ENCODE results near the gene OR2W3. TPM values are rescaled to one million over a fixed set of nuclear protein-coding genes. Genes with fewer than 3 reads are reported as not detected.

The OR2W3 gene
- total RNA-seq, 1 donor from 2014 or later, result 3.9 TPM

GRCh38 chr1:247865416-247865815 lies 30.0 kb upstream of the OR2W3 start:
- Histone ChIP-seq H3K9me3 (no peaks in the 10 kb centered on the region), H3K4me3 (no peak overlapping the region), H3K36me3 (no peaks in the 10 kb centered on the region), H3K4me1 (no peaks in the 10 kb centered on the region), H3K27me3 (no peaks in the 10 kb centered on the region), H3K27ac (no peak overlapping the region)
- TF ChIP-seq, protein P1, sequence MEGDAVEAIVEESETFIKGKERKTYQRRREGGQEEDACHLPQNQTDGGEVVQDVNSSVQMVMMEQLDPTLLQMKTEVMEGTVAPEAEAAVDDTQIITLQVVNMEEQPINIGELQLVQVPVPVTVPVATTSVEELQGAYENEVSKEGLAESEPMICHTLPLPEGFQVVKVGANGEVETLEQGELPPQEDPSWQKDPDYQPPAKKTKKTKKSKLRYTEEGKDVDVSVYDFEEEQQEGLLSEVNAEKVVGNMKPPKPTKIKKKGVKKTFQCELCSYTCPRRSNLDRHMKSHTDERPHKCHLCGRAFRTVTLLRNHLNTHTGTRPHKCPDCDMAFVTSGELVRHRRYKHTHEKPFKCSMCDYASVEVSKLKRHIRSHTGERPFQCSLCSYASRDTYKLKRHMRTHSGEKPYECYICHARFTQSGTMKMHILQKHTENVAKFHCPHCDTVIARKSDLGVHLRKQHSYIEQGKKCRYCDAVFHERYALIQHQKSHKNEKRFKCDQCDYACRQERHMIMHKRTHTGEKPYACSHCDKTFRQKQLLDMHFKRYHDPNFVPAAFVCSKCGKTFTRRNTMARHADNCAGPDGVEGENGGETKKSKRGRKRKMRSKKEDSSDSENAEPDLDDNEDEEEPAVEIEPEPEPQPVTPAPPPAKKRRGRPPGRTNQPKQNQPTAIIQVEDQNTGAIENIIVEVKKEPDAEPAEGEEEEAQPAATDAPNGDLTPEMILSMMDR (IDR thresholded peaks at IDR 0.05), result no peak
- TF ChIP-seq POLR2AphosphoS5 (IDR thresholded peaks at IDR 0.05; ENCODE audit: insufficient read depth in 1 of 2, low read depth in 1 of 2), result no peak
- no peak for TF ChIP-seq POLR2A (IDR thresholded peaks at IDR 0.05)
- intact Hi-C loops (cut with DNase I), result no loop called here
- DNase-seq (ENCODE audit: extremely low spot score in 2 of 2), result no peak

GRCh38 chr1:247883346-247883745 lies 12.0 kb upstream of the OR2W3 start:
- Histone ChIP-seq H3K4me3 (no peak overlapping the region), H3K36me3 (no peaks in the 10 kb centered on the region), H3K4me1 (no peaks in the 10 kb centered on the region), H3K27me3 (no peaks in the 10 kb centered on the region), H3K27ac (no peak overlapping the region), H3K9me3 (no peaks in the 10 kb centered on the region)
- no peak for TF ChIP-seq POLR2A (IDR thresholded peaks at IDR 0.05)
- no peak for TF ChIP-seq POLR2AphosphoS5 (IDR thresholded peaks at IDR 0.05; ENCODE audit: insufficient read depth in 1 of 2, low read depth in 1 of 2)
- no peak for DNase-seq (ENCODE audit: extremely low spot score in 2 of 2)
- intact Hi-C loops (cut with DNase I), result no loop called here

DNA sequence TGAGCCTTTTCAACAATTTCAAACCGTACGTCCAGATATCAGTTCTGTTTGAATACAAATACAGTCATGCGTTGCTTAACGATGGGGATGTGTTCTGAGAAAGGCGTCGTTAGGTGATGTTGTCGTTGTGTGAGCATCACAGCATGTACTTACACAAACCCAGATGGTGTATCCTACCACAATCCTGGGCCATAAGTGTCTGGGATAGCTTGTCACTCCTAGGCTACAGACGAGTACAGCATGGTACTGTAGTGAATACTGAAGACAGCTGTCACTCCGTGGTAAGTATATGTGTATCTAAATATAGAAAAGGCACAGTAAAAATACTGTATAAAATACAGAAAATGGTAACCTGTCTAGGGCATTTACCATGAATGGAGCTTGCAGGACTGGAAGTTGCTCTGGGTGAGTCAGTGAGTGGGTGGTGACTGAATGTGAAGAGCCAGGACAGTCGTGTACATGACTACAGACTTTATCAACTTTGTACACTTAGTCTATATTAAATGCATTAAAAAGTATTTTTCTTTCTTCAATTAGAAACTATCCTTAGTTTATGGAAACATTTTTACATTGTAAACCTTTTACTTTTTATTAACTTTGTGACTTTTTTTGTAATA lies 10.5 kb upstream of the OR2W3 start:
- H3K4me3 ChIP-seq, result no peak overlapping the region
- H3K36me3 ChIP-seq, result no peaks in the 10 kb centered on the region
- H3K9me3 ChIP-seq, result no peaks in the 10 kb centered on the region
- no peak for DNase-seq (ENCODE audit: extremely low spot score in 2 of 2)
- no peaks in the 10 kb centered on the region for H3K4me1 ChIP-seq
- intact Hi-C loops (cut with DNase I), result no loop called here
- TF ChIP-seq POLR2AphosphoS5 (IDR thresholded peaks at IDR 0.05; ENCODE audit: insufficient read depth in 1 of 2, low read depth in 1 of 2), result no peak
- TF ChIP-seq, protein P1 (IDR thresholded peaks at IDR 0.05), result no peak
- no peak for TF ChIP-seq POLR2A (IDR thresholded peaks at IDR 0.05)
- no peak overlapping the region for H3K27ac ChIP-seq
- no peaks in the 10 kb centered on the region for H3K27me3 ChIP-seq

DNA sequence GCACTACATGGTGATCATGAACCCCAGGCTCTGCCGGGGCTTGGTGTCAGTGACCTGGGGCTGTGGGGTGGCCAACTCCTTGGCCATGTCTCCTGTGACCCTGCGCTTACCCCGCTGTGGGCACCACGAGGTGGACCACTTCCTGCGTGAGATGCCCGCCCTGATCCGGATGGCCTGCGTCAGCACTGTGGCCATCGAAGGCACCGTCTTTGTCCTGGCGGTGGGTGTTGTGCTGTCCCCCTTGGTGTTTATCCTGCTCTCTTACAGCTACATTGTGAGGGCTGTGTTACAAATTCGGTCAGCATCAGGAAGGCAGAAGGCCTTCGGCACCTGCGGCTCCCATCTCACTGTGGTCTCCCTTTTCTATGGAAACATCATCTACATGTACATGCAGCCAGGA lies 589 bp downstream of the OR2W3 start:
- no peaks in the 10 kb centered on the region for H3K27me3 ChIP-seq
- no peaks in the 10 kb centered on the region for H3K4me1 ChIP-seq
- no peak overlapping the region for H3K27ac ChIP-seq
- TF ChIP-seq, protein P1 (IDR thresholded peaks at IDR 0.05), result no peak
- no peak for TF ChIP-seq POLR2AphosphoS5 (IDR thresholded peaks at IDR 0.05; ENCODE audit: insufficient read depth in 1 of 2, low read depth in 1 of 2)
- TF ChIP-seq POLR2A (IDR thresholded peaks at IDR 0.05), result no peak
- H3K4me3 ChIP-seq, result no peak overlapping the region
- no peak for DNase-seq (ENCODE audit: extremely low spot score in 2 of 2)
- H3K9me3 ChIP-seq, result no peaks in the 10 kb centered on the region
- no peaks in the 10 kb centered on the region for H3K36me3 ChIP-seq
- intact Hi-C loops (cut with DNase I), result no loop called here

DNA sequence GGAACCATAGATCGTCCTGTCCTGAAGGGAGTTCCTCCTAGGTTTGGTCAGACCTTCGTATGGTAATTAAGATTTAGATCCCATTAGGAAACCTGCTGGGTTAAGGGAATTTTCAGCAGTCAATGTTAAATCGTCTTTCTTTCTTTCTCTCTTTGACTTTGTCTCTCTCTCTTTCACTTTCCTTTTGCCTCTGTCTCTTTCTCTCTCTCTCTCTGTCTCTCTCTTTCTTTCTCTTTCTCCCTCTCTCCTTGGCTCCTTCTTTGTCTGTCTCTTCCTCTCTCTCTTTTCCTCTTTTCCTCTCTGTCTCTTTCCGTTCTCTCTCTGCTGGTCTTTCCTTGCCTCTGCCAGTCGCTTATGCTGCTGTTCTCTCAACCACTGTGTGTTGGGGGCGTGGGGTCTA lies 8.7 kb downstream of the OR2W3 start:
- TF ChIP-seq POLR2A (IDR thresholded peaks at IDR 0.05), result no peak
- TF ChIP-seq, protein P1 (IDR thresholded peaks at IDR 0.05), result no peak
- Histone ChIP-seq H3K4me3 (no peak overlapping the region), H3K36me3 (no peaks in the 10 kb centered on the region), H3K4me1 (no peaks in the 10 kb centered on the region), H3K27ac (no peak overlapping the region), H3K27me3 (no peaks in the 10 kb centered on the region), H3K9me3 (no peaks in the 10 kb centered on the region)
- no peak for DNase-seq (ENCODE audit: extremely low spot score in 2 of 2)
- intact Hi-C loops (cut with DNase I), result no loop called here
